ENCODE results near the gene SCUBE3.

Gene SCUBE3

DNA sequence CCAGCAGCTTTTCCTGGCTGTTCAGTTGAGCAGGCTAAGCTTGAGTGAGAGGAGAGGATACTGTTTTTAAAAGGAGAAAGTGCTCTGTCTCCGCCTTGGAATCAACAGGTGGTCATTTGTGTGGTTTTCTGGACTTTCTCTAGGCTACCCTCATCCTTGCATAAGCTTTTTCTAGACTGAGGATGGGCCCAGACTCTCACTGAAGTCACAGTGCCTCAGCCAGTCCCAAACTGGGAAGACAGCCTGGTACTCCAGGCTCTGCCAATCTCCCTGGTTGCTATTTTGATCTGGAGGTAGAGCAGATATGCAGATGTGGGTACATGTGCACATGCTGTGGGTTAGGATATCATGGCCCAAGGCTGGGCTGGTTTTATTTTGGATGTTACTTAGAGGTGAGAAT, 7.0 kb downstream of the SCUBE3 start:
- H3K4me3 ChIP-seq (ENCODE audit: low read depth, low read length) = no peak overlapping the region
- ChIA-PET POLR2A (no interaction called here), CTCF (interaction anchor here (2.9 to 5.5 kb wide), 4 partner anchors 9 to 74 kb away, joined by 12 to 50 read pairs (median 28); no protein-coding TSS in a partner anchor)
- no peak for DNase-seq (ENCODE audit: low read depth, low spot score)
- TF ChIP-seq, protein P1, sequence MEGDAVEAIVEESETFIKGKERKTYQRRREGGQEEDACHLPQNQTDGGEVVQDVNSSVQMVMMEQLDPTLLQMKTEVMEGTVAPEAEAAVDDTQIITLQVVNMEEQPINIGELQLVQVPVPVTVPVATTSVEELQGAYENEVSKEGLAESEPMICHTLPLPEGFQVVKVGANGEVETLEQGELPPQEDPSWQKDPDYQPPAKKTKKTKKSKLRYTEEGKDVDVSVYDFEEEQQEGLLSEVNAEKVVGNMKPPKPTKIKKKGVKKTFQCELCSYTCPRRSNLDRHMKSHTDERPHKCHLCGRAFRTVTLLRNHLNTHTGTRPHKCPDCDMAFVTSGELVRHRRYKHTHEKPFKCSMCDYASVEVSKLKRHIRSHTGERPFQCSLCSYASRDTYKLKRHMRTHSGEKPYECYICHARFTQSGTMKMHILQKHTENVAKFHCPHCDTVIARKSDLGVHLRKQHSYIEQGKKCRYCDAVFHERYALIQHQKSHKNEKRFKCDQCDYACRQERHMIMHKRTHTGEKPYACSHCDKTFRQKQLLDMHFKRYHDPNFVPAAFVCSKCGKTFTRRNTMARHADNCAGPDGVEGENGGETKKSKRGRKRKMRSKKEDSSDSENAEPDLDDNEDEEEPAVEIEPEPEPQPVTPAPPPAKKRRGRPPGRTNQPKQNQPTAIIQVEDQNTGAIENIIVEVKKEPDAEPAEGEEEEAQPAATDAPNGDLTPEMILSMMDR (IDR thresholded peaks at IDR 0.05; ENCODE audit: insufficient read depth, low read length, missing control alignments) = no peak

DNA sequence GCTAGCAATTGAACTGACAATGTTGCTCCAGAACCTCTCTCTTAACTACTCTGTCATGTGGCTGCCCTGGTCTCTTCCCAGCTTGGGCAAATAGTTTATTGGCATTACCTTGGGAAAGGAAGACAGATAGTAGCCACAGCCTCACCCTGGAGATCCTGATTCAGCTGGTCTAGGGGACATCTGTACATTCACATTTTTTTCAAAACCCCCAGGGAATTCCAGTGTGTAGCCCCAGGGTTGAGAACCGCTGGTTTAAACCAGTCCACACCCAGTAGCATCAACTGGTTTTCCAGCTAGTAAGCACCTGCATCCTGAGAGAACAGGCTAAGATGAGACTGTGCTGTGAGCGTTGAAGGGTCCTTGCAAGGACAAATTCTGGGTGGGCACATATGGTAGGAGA, 9.6 kb downstream of the SCUBE3 start:
- CTCF ChIA-PET = interaction anchor here (0.9 to 5.5 kb wide), 5 partner anchors 12 to 77 kb away, joined by 3 to 50 read pairs (median 12); no protein-coding TSS in a partner anchor
- no peak overlapping the region for H3K4me3 ChIP-seq (ENCODE audit: low read depth, low read length)
- POLR2A ChIA-PET = interaction anchor here (0.7 kb wide), 1 partner anchor 20 kb away, joined by 3 read pairs; no protein-coding TSS in a partner anchor
- DNase-seq (ENCODE audit: low read depth, low spot score) = no peak
- TF ChIP-seq, protein P1 (IDR thresholded peaks at IDR 0.05; ENCODE audit: insufficient read depth, low read length, missing control alignments) = no peak

DNA sequence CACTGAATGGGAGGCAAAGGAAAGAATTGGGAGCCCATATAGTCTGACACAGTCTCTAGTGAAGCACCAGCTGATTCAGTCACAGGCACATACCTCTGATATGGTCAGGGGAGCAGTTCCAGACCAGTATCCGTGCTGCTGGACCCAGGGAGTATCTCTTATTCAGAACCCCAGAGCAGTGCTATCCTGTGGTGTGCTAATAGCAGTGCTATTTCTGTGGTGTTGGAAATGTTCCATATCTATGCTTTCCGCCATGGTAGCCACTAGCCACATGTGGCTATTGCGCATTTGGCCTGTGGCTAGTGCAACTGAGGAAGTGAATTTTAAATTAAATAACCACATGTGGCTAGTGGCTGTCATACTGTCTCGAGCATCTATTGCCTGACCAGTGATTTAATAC, 11.0 kb downstream of the SCUBE3 start:
- H3K4me3 ChIP-seq (ENCODE audit: low read depth, low read length) = no peak overlapping the region
- ChIA-PET CTCF (interaction anchor here (1.3 to 4.0 kb wide), 3 partner anchors 16 to 85 kb away, joined by 4 to 38 read pairs (median 13); no protein-coding TSS in a partner anchor), POLR2A (no interaction called here)
- TF ChIP-seq, protein P1 (IDR thresholded peaks at IDR 0.05; ENCODE audit: insufficient read depth, low read length, missing control alignments) = no peak
- DNase-seq (ENCODE audit: low read depth, low spot score) = no peak

DNA sequence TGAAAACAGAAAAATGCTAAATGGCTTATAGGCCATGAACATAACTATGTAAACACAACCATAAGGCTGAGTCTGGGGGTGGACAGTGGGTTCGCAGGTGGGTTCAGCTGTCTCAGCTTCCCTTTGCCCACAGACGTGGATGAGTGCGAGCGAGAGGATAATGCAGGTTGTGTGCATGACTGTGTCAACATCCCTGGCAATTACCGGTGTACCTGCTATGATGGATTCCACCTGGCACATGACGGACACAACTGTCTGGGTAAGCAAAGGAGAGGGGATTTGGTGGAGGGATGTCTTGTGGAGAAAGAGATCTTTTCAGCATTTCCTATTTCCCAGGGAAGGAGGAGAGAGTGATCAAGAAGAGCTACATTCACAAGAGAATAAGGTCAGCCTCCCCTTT, 14.7 kb downstream of the SCUBE3 start:
- H3K4me3 ChIP-seq (ENCODE audit: low read depth, low read length) = no peak overlapping the region
- DNase-seq (ENCODE audit: low read depth, low spot score) = no peak
- ChIA-PET CTCF (interaction anchor here (1.0 to 5.8 kb wide), 8 partner anchors 9 to 242 kb away, joined by 3 to 98 read pairs (median 8); no protein-coding TSS in a partner anchor), POLR2A (no interaction called here)
- TF ChIP-seq, protein P1 (IDR thresholded peaks at IDR 0.05; ENCODE audit: insufficient read depth, low read length, missing control alignments) = no peak

DNA sequence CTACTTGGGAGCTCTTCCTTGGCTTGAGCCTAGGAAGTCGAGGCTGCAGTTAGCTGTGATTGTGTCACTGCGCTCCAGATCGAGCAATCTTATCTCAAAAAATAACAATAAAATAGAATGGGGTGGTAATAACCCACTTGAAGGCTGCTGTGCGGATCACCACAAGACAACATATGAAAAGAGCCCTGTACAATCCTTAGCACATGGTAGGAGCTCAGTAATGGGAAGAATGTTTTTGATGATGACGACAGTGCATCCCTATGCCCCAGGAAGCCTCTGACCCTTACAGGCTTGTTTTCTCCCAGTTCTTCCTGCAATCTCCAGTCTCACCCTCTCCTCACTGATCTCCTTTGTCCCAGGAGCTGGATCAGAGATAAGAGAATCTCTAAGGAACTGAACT, 15.5 kb downstream of the SCUBE3 start:
- DNase-seq (ENCODE audit: low read depth, low spot score) = no peak
- ChIA-PET CTCF (interaction anchor here (1.0 to 5.8 kb wide), 8 partner anchors 10 to 243 kb away, joined by 3 to 98 read pairs (median 16); no protein-coding TSS in a partner anchor), POLR2A (no interaction called here)
- TF ChIP-seq, protein P1 (IDR thresholded peaks at IDR 0.05; ENCODE audit: insufficient read depth, low read length, missing control alignments) = no peak
- no peak overlapping the region for H3K4me3 ChIP-seq (ENCODE audit: low read depth, low read length)

DNA sequence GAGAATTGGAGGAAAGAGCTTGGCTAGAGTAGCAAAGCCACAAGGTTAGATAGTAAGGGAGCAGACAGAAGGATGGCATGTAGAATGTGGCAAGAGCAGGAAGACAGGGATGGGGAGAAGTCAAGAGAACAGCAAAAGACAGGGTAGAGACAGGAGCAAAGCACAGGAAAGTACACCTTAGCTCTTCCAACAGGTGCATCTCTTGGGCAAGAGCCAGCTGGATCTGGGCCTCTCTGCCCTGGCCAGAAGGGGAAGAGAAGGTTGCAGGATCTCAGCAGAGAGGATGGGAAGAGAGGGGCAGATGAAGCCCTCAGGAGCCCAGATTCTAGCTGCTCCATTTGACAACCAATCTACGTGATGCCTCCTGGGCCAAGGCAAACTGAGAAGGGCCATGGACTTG, 16.7 kb downstream of the SCUBE3 start:
- TF ChIP-seq, protein P1 (IDR thresholded peaks at IDR 0.05; ENCODE audit: insufficient read depth, low read length, missing control alignments) = no peak
- ChIA-PET CTCF (interaction anchor here (1.0 to 5.8 kb wide), 8 partner anchors 9 to 244 kb away, joined by 3 to 98 read pairs (median 16); no protein-coding TSS in a partner anchor), POLR2A (no interaction called here)
- H3K4me3 ChIP-seq (ENCODE audit: low read depth, low read length) = no peak overlapping the region
- no peak for DNase-seq (ENCODE audit: low read depth, low spot score)
